ENCODE measurements around the gene RARB. TPM values are rescaled to one million over a fixed set of nuclear protein-coding genes. Genes with fewer than 3 reads are reported as not detected.
A peak's percentile ranks its signal among the peaks of the same experiment; 100 is the strongest.

Gene RARB
- total RNA-seq, 2 donors from 2014 or later, result 21.5 to 21.9 TPM

DNA sequence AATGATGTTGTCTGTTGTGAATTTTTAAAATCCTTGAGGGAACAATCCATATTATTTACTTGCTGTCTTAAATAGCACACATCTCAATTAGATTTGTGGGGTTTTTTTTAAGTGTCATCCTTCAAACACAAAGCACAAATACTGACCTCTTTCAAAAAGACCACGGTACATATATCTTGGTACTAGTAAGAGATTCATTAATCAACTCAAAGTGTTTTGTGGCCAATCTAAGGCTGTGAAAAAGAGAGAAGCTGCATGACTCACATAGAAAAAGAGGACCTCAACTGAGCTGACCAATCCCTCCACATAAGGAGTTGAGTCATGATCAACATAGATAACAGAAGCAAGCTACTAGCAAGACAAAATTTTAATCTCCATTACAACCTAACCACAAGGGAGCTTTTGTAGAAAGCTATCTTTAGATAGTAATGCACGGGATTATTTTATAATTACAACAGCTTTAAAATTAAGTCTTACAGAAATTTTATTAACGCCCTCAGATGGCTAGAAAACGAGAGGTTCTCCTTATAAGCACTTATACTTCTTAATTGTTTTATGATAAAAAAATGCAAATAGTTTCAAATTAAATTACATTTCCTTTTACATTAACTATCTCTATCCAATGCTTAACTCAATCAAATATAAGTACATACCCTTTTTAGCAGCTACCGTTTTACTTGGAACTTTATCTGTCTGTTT, 176.2 kb downstream of the RARB start:
- Histone ChIP-seq H3K9me3 (ENCODE audit: control insufficient read depth, low read length) (no peaks in the 10 kb centered on the region), H3K36me3 (ENCODE audit: control insufficient read depth, insufficient read depth, low read length) (peaks cover 92% of the 10 kb centered on the region), H3K9ac (ENCODE audit: extremely low read depth, low read length, poor library complexity, severe bottlenecking) (no peak overlapping the region), H3K4me1 (ENCODE audit: control insufficient read depth, insufficient read depth, low read length) (no peaks in the 10 kb centered on the region), H3K27ac (ENCODE audit: low read depth, low read length) (no peak overlapping the region), H3K27me3 (ENCODE audit: control insufficient read depth, insufficient read depth, low read length, poor library complexity, severe bottlenecking) (no peaks in the 10 kb centered on the region), H3K4me3 (ENCODE audit: low read length) (no peak overlapping the region)
- Mint-ChIP-seq H3K27ac (peak overlapping the region; percentile 37), H3K9me3 (no peaks in the 10 kb centered on the region), H3K4me1 (peaks cover 3% of the 10 kb centered on the region), H3K4me3 (no peak overlapping the region), H3K27me3 (ENCODE audit: insufficient read depth) (no peaks in the 10 kb centered on the region), H3K36me3 (ENCODE audit: low read depth) (peaks cover 72% of the 10 kb centered on the region)
- TF ChIP-seq, protein P1, sequence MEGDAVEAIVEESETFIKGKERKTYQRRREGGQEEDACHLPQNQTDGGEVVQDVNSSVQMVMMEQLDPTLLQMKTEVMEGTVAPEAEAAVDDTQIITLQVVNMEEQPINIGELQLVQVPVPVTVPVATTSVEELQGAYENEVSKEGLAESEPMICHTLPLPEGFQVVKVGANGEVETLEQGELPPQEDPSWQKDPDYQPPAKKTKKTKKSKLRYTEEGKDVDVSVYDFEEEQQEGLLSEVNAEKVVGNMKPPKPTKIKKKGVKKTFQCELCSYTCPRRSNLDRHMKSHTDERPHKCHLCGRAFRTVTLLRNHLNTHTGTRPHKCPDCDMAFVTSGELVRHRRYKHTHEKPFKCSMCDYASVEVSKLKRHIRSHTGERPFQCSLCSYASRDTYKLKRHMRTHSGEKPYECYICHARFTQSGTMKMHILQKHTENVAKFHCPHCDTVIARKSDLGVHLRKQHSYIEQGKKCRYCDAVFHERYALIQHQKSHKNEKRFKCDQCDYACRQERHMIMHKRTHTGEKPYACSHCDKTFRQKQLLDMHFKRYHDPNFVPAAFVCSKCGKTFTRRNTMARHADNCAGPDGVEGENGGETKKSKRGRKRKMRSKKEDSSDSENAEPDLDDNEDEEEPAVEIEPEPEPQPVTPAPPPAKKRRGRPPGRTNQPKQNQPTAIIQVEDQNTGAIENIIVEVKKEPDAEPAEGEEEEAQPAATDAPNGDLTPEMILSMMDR (conservative IDR thresholded peaks at IDR 0.05), result no peak
- DNase-seq, result no peak
- 88 to 97% methylated on average over 1 to 3 of the region's 5 CpGs for WGBS, 2 experiments (ENCODE audit: insufficient coverage in 1 of 2, insufficient read length in 1 of 2)

- 100% methylated on average over 1 of the region's 1 CpG; no CpG with 5 or more reads in 1 of the 2 experiments for WGBS, 2 experiments (ENCODE audit: insufficient coverage in 1 of 2, insufficient read length in 1 of 2)
- peak overlapping the region; percentile 85 for H3K27ac Mint-ChIP-seq
- peaks cover 86% of the 10 kb centered on the region for H3K36me3 ChIP-seq (ENCODE audit: control insufficient read depth, insufficient read depth, low read length)
- no peaks in the 10 kb centered on the region for H3K27me3 Mint-ChIP-seq (ENCODE audit: insufficient read depth)
- TF ChIP-seq, protein P1 (conservative IDR thresholded peaks at IDR 0.05), result no peak
- peaks cover 16% of the 10 kb centered on the region for H3K4me1 Mint-ChIP-seq
- no peaks in the 10 kb centered on the region for H3K9me3 Mint-ChIP-seq
- no peak overlapping the region for H3K4me3 ChIP-seq (ENCODE audit: low read length)
- H3K27ac ChIP-seq (ENCODE audit: low read depth, low read length), result no peak overlapping the region
- no peak overlapping the region for H3K4me3 Mint-ChIP-seq
- H3K9ac ChIP-seq (ENCODE audit: extremely low read depth, low read length, poor library complexity, severe bottlenecking), result no peak overlapping the region
- DNase-seq, result no peak
- H3K27me3 ChIP-seq (ENCODE audit: control insufficient read depth, insufficient read depth, low read length, poor library complexity, severe bottlenecking), result no peaks in the 10 kb centered on the region
- H3K4me1 ChIP-seq (ENCODE audit: control insufficient read depth, insufficient read depth, low read length), result peaks cover 4% of the 10 kb centered on the region
- no peaks in the 10 kb centered on the region for H3K9me3 ChIP-seq (ENCODE audit: control insufficient read depth, low read length)
- peaks cover 62% of the 10 kb centered on the region for H3K36me3 Mint-ChIP-seq (ENCODE audit: low read depth)
Observed at GRCh38 chr3:25610167-25610566, 182.1 kb downstream of the RARB start.

DNA sequence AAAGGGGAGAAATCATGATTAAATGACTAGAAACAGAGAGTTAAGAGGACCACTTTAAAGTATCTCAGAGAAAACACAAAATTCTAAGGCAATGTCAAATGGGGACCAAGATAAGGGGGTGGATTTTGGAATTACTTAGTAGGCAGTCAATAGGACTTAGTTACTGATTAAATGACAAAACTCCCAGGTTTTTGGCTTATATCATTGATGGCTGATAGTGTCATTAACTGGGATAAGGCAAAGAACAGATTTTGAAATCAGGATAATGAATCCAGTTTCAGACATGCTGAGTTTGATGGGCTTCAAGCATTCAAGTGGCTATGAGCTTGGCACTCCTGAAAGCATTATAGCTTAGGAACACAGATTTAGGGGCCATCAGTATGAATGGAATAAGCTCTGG, 182.7 kb downstream of the RARB start:
- Histone ChIP-seq H3K9ac (ENCODE audit: extremely low read depth, low read length, poor library complexity, severe bottlenecking) (no peak overlapping the region), H3K36me3 (ENCODE audit: control insufficient read depth, insufficient read depth, low read length) (peaks cover 86% of the 10 kb centered on the region), H3K27me3 (ENCODE audit: control insufficient read depth, insufficient read depth, low read length, poor library complexity, severe bottlenecking) (no peaks in the 10 kb centered on the region), H3K4me1 (ENCODE audit: control insufficient read depth, insufficient read depth, low read length) (peaks cover 4% of the 10 kb centered on the region), H3K27ac (ENCODE audit: low read depth, low read length) (no peak overlapping the region), H3K4me3 (ENCODE audit: low read length) (no peak overlapping the region), H3K9me3 (ENCODE audit: control insufficient read depth, low read length) (no peaks in the 10 kb centered on the region)
- H3K4me3 Mint-ChIP-seq, result no peak overlapping the region
- no peaks in the 10 kb centered on the region for H3K27me3 Mint-ChIP-seq (ENCODE audit: insufficient read depth)
- no peaks in the 10 kb centered on the region for H3K9me3 Mint-ChIP-seq
- DNase-seq, result no peak
- H3K4me1 Mint-ChIP-seq, result peaks cover 16% of the 10 kb centered on the region
- TF ChIP-seq, protein P1 (conservative IDR thresholded peaks at IDR 0.05), result no peak
- H3K27ac Mint-ChIP-seq, result peak overlapping the region; percentile 2
- H3K36me3 Mint-ChIP-seq (ENCODE audit: low read depth), result peaks cover 59% of the 10 kb centered on the region
